GM18907 (cell line): ENCODE data around the gene CHCHD3.
"Not testable (repeated sequence)": the region's sequence is repeated elsewhere in the genome, so short reads cannot be mapped to it uniquely, and the experiment has no call there.

Experiments used
- ATAC-seq: cut with Tn5 transposase; IDR thresholded peaks from one replicate; pipeline ENCODE4 v1.9.1; 2021; ENCODE audit warnings: mild to moderate bottlenecking, moderate library complexity; ENCODE audit not compliant: unreplicated experiment

CHCHD3 gene

GRCh38 chr7:133009426-133010252 lies 72.3 kb downstream of the CHCHD3 start:
- no peak for ATAC-seq

- ATAC-seq, result no peak
These were observed 73.9 kb downstream of the CHCHD3 start for GRCh38 chr7:133007961-133008360.

DNA sequence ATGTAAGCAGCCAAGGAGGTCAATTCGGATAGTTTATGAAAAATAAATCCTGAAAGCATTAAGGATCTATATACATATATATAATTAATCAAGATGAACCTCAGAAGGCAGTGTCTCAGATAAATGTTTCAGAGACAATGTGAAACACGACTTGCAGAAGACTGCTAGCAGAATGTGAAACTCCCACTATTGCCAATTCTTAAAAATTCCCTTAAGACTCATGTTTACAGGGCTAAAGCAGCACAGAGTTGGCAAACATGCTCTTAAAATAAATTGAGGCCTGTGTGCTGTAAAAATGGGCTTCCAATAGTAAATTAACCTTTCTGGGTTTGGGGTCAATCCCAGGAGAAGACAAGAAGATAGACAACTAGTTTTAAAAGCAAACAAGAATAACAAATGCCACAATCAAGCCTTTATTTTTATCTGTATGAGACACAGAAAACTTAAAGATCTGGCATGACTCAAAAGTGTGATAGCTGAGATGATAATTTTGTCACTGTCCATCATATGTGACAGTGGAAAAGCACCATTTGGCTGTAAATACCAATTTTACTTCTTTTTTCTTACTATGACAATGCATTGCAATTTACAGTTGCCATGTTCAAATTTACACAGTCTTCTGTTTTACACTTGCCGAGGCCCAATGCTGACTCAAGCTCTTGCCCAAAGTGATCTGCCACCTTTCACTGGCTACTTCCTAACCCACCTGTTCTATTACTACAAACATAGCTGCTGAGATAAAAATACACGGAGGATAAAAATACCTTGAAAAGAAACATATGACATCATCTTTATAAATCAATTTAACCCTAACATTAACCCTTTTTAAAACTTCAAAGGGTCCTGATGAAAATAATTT lies 78.6 kb downstream of the CHCHD3 start:
- ATAC-seq, result no peak

DNA sequence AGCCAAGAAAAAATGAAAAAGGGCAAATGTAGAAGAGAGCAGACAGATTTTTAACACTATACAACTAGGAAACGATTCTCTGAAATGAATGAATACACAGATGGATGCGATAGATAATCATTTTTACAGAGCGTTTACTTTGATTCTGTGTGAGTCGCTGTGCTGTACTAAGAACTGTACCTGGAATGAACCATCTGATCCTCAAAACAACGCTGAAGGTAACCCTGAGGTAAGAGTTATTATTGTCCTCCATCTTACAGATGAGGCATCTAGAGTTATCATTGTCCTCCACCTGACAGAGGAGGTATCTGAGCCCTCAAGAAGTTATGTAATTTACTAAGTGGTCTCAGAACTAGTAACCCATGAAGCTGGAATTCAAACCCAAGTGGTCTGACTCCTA lies 80.2 kb downstream of the CHCHD3 start:
- ATAC-seq, result no peak

- no peak for ATAC-seq
These were observed 82.0 kb downstream of the CHCHD3 start for GRCh38 chr7:132999845-133000244.

DNA sequence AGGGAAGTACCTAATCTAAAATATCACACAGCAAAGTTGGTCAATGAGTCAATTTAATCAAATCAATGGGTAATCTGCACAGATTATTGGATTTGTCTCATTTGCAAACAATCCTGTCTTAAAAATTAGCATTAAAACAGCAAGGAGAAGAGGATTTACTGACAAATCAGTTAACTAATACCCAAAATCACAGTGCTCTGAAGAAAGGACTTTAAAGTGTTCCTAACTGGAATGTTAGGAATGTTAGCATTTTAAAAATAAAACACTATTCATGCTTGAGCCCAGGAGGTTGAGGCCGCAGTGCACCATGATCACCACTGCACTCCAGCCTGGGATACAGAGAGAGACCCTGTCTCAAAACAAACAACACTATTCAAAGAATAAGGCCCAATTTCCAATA lies 83.1 kb downstream of the CHCHD3 start:
- no peak for ATAC-seq

DNA sequence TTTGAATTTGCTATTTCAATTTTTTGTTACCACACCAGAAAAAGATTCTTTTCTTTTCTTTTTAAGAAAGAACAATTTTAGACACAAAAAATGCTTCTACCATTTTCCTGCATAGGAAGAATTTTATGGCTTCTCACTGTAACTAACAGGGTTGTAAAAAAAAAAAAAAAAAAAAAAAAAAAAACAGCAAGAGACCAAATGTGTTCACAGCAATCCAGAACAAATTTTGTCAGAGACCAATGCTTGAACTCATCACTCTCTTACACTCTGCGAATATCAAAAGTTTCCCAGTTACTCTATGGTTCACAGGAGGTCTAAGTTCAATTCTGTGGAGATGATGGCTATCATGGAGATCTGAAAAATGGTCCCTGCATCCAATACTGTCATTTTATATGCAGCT lies 84.4 kb downstream of the CHCHD3 start:
- no peak for ATAC-seq

DNA sequence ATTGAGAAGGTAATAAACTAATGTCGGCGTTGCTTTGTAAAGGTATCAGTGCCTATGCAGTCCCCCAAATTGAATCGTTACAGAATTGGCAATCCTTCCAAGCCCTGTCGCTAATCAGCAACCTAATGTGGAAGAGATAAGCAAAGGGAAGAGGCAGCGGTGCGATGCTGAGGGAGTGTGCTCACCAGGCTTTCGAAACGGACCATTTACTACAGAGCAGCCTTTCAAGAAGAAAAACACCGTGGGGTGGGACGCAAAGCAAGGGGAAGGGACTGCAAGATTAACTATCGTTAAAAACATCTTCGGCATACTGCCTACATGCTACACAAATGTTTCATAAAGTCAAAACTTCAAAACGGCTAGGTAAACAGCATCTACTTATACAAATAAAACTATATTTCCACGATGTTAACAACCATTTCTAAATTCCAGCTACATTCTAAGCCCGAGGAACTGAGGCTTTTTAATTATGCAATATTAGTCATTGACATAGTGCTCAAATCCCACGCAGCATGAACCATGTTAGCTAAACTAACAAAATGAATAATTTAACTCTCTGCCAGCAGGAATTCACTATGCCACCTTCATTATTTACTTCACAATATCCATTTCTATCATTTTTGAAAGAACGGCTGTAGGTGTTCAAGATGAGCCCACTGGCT lies 85.2 kb downstream of the CHCHD3 start:
- ATAC-seq, result no peak

GRCh38 chr7:132993377-132994013 lies 88.4 kb downstream of the CHCHD3 start:
- no peak for ATAC-seq

DNA sequence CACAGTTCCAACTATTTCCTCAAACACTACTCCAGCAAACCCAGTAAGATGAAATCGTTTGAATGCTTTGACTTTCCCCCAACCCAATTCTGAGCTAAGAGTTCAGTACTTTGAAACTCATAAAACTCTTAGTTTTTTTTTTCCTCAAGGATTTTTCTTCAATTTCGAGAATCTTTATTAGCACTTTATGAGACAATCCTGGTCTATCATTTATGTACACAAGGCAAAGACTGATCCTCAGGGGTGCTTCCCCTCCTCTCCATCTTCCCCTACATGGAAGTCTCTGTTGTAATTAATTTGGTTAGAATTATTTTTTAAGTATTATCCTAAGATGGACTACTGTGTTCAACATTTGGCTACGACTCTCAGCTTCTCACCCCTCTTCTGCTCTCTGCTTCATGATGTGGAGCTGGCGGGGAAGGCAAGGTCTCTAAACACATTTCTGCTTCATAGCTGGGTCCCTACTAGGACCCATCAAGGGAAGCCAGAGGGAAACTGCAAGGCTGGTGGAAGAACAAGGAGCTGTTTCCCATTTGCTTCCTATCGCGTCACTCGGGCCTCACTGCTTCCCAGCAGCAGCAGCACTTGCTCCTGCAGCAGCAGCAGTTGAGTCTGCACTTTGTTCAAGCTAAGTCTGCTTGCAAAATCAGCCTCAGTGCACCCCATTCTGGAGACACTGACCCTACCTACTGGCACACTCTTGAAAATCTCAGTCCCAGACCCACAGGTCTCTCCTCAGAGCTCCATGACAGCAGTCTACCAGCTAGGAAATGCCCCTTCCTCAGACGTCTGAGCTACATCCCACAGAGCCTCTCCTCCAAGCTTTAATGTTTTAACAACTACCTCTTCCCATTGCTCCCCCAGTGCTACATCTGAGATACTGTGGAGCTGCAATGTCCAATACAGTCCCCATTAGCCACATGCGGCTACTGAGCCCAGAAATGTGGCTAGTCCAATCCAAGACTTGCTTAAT lies 90.0 kb downstream of the CHCHD3 start:
- ATAC-seq, result no peak

GRCh38 chr7:132988117-132988516 lies 93.8 kb downstream of the CHCHD3 start:
- ATAC-seq, result no peak

- no peak for ATAC-seq
These were observed 101.5 kb downstream of the CHCHD3 start for GRCh38 chr7:132980402-132980801.

- no peak for ATAC-seq
These were observed 102.4 kb downstream of the CHCHD3 start for GRCh38 chr7:132979524-132979923.

- no peak for ATAC-seq
These were observed 104.7 kb downstream of the CHCHD3 start for GRCh38 chr7:132977234-132977633.

DNA sequence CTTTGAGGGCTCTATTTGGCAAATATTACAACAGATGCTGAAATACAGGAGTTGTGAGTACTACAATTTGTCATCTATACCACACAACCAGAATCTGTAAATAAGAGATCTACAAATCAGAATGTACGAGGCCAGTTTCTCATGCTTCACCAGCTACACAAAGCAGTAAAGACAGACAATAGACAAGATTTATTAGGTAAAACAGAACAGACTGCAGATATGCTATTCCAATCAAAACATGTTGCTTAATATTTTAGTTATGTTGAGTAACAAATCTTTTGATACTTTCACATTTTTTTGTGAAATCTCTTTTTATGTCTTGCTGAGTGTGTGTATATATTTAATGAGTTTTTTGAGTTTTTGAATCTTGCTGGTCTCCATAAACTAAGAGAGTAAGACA lies 109.1 kb downstream of the CHCHD3 start:
- no peak for ATAC-seq

DNA sequence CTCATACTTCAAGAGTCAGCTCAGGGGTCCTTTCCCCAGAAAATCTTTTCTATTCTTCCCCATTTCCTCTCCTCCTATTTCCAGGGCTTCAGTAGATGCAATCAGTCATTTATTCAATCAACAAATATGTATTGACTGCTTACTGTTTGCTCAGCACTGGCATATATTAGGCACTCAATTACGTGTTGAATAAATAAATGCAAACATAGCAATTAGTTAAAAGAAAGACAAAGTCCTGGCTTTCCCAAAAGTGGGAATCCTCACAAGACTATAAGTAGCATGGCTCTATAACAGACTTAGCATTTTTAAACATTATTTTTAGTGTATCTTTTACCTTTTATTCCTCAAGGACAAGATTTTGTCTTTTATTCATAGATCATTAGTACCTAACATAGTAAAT lies 111.6 kb downstream of the CHCHD3 start:
- ATAC-seq, result no peak

DNA sequence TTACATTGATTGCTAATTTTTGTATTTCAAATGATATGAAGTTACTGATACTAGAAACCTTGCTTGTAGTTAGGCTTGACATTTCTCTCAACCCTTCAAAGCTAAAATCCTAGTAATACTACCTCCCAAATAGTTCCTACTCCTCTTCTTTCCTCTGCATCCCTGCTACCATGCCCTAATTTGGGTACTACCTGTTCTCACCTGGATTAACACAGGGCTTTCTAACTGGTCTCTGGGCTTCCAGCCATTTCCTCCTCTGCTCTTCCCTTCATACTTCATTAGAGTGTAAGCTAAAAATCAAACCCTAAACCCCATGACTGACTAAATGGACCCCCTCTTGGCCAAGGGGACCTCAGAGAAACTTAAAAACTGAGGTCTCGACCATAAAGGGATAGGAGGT lies 112.4 kb downstream of the CHCHD3 start:
- ATAC-seq, result no peak

GRCh38 chr7:132967470-132967848 lies 114.4 kb downstream of the CHCHD3 start:
- not testable (repeated sequence) for ATAC-seq

DNA sequence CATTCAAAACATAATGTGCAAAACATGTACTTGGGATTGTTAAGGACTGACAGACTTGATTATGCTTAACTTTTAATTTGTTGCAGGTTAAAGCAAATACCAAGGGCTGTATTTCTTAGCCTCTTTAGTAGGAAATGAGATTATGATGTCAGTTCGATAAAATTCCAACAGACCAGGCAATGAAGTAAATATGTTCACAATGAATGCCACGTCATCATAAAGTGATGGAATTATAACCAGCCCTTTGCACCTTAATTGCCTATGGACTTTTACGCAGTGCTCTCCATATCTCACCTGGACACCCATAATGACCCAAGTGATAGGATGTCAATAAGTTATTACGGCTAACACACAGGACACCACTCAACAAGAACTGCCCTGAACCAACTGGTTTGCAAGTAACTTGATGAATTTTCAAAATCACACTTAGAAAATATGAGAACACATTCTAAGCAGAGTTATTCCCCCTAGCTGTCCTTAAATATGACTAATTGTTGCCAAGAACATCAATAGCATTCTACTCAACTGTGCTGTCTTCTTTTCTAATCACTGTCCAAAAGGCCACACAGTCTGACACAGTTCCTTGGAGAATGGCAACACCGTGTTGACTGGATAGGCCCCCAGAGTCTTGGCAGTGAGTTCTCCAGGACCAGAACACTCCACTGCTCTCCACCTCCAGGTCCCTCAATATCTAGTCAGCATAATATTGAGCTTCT lies 115.0 kb downstream of the CHCHD3 start:
- no peak for ATAC-seq
